ENCODE measurements around the gene MS4A15. TPM values are rescaled to one million over a fixed set of nuclear protein-coding genes. Genes with fewer than 3 reads are reported as not detected.

MS4A15 gene
- total and polyA plus RNA-seq, 7 experiments from 2014 or later: not detected

DNA sequence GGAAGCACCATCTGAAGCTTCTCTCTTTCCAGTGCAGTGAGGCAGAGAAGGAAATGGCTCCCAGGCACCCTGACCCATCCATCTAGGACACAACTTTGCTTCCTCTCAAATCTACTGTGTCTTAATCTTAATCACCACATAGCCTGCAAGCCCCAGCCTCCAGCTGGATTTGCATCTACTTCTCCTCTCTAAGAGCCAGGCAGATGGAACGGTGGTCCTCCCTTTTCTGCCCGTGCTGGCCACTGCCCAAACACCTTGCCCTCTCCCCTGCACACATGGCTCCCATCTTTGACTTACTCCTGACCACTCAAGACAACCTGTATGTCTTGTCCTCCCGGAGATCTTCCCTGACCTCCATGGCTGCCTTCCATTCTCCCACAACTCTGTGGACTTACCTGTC is 35.9 kb downstream of the MS4A15 start:
- ChIA-PET POLR2A (no interaction called here), CTCF (no interaction called here)
- Mint-ChIP-seq H3K4me1 (no peaks in the 10 kb centered on the region), H3K4me3 (no peak overlapping the region), H3K9me3 (no peaks in the 10 kb centered on the region), H3K27ac (no peak overlapping the region), H3K36me3 (no peaks in the 10 kb centered on the region), H3K27me3 (no peaks in the 10 kb centered on the region)
- DNase-seq (no peak), ATAC-seq (no peak)
- Histone ChIP-seq H3K27ac (ENCODE audit: low read depth, low read length) (no peak overlapping the region), H3K36me3 (ENCODE audit: control insufficient read depth in 2 of 3, insufficient read depth in 3 of 3, low read length in 3 of 3) (no peaks in the 10 kb centered on the region), H3K4me1 (ENCODE audit: control insufficient read depth in 2 of 2, insufficient read depth in 2 of 2, low read length in 2 of 2) (no peaks in the 10 kb centered on the region), H3K27me3 (ENCODE audit: control insufficient read depth in 2 of 2, insufficient read depth in 2 of 2, low read length in 2 of 2) (no peaks in the 10 kb centered on the region), H3K9me3 (ENCODE audit: control insufficient read depth in 2 of 3, low read length in 3 of 3) (no peaks in the 10 kb centered on the region), H3K4me3 (ENCODE audit: low read length) (no peak overlapping the region)
- intact Hi-C loops (cut with micrococcal nuclease): no loop called here

DNA sequence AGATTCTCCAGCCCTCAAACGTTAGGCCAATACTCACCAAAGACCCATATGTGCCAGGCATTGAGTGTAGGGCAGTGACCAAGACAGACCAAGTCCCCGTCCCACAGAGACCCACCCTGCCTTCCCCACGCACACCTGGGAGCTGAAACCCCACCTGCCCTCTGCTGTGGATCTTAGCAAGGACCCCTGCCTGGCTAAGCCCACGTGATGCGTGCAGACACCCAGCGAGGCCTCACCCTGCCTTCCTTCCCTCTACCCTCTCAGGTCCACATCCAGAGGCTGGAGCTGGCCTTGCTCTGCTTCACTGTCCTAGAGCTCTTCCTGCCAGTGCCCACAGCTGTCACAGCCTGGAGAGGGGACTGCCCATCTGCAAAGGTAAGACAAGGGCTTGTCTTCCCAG is 38.6 kb downstream of the MS4A15 start:
- no peaks in the 10 kb centered on the region for H3K9me3 ChIP-seq (ENCODE audit: control insufficient read depth in 2 of 3, low read length in 3 of 3)
- CTCF ChIA-PET: interaction anchor here (0.6 kb wide), 1 partner anchor 41 kb away, joined by 3 read pairs; no protein-coding TSS in a partner anchor
- POLR2A ChIA-PET: no interaction called here
- Mint-ChIP-seq H3K4me3 (no peak overlapping the region), H3K27ac (peak overlapping the region in 1 of 9 donors; percentile 43), H3K27me3 (peaks cover 0 to 7% (median 4%) of the 10 kb centered on the region in 5 donors), H3K4me1 (no peaks in the 10 kb centered on the region), H3K9me3 (no peaks in the 10 kb centered on the region), H3K36me3 (no peaks in the 10 kb centered on the region)
- no peak for DNase-seq
- no peaks in the 10 kb centered on the region for H3K4me1 ChIP-seq (ENCODE audit: control insufficient read depth in 2 of 2, insufficient read depth in 2 of 2, low read length in 2 of 2)
- no peak overlapping the region for H3K27ac ChIP-seq (ENCODE audit: low read depth, low read length)
- intact Hi-C loops (cut with micrococcal nuclease): no loop called here
- H3K36me3 ChIP-seq (ENCODE audit: control insufficient read depth in 2 of 3, insufficient read depth in 3 of 3, low read length in 3 of 3): no peaks in the 10 kb centered on the region
- H3K4me3 ChIP-seq (ENCODE audit: low read length): no peak overlapping the region
- no peak for ATAC-seq
- H3K27me3 ChIP-seq (ENCODE audit: control insufficient read depth in 2 of 2, insufficient read depth in 2 of 2, low read length in 2 of 2): no peaks in the 10 kb centered on the region

DNA sequence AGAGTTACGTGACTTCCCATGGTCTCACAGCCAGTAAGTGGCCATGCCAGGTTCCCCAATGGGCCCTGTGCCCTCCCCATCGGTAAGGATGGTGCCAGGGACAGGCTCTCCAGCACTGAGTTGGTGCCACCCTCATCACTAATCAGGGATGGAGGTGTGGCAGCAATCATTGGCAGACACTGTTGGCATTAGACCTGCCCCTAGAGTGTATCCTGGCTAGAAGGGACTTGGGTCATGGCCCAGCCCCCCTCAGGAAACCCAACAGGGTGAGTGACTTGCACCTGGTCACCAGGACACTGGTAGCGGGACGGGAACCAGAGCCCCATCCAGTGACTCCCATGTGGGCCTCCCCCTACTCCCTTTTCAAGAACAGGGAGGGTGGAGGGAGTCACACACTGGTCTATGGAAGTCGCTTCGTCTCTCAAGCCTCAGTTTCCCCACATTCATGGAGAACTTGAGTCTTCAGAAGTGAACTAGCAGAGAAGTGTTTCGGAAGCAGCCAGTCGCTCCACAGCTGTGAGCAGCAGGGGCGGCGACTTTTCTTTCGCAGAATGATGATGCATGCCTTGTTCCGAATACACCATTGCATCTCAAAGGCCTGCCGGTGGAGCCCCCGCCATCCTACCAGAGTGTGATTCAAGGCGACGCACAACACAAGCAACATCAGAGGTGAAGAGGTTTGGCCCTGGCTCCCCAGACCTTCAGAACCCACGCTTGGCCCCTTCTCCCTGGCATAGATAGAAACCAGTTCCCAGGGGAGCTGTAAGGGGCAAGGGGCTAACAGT is 41.4 kb downstream of the MS4A15 start:
- Mint-ChIP-seq H3K4me3 (no peak overlapping the region), H3K9me3 (no peaks in the 10 kb centered on the region), H3K36me3 (no peaks in the 10 kb centered on the region), H3K27me3 (peaks cover 4 to 13% (median 6%) of the 10 kb centered on the region in 5 donors), H3K4me1 (no peaks in the 10 kb centered on the region), H3K27ac (no peak overlapping the region)
- Histone ChIP-seq H3K36me3 (ENCODE audit: control insufficient read depth in 2 of 3, insufficient read depth in 3 of 3, low read length in 3 of 3) (no peaks in the 10 kb centered on the region), H3K27ac (ENCODE audit: low read depth, low read length) (no peak overlapping the region), H3K4me1 (ENCODE audit: control insufficient read depth in 2 of 2, insufficient read depth in 2 of 2, low read length in 2 of 2) (no peaks in the 10 kb centered on the region), H3K27me3 (ENCODE audit: control insufficient read depth in 2 of 2, insufficient read depth in 2 of 2, low read length in 2 of 2) (no peaks in the 10 kb centered on the region), H3K4me3 (ENCODE audit: low read length) (no peak overlapping the region), H3K9me3 (ENCODE audit: control insufficient read depth in 2 of 3, low read length in 3 of 3) (no peaks in the 10 kb centered on the region)
- intact Hi-C loops (cut with micrococcal nuclease): no loop called here
- ChIA-PET POLR2A (no interaction called here), CTCF (no interaction called here)
- ATAC-seq (no peak), DNase-seq (no peak)

DNA sequence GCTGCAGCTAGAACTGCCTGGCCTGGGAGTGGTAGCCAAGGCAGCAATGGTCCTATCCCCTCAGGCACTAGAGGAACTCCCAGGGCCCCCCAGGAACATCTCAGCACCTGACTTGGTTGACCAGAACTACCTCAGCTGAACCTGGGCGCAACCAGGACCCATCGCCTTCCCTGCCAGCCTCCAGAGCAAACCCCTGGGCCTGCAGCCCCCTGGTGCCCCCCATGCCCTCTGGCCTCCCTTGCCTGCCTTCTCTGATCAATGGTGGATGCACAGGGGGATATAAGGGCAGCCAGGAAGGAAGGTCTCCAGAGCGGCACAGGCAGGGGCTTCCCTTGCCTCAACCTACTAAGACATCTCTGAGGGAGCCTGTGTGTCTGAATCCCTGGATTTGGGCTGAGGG is 42.0 kb downstream of the MS4A15 start:
- ATAC-seq (no peak), DNase-seq (no peak)
- H3K27me3 Mint-ChIP-seq: peaks cover 4 to 13% (median 6%) of the 10 kb centered on the region in 5 donors
- Histone ChIP-seq H3K27ac (ENCODE audit: low read depth, low read length) (no peak overlapping the region), H3K4me1 (ENCODE audit: control insufficient read depth in 2 of 2, insufficient read depth in 2 of 2, low read length in 2 of 2) (no peaks in the 10 kb centered on the region), H3K9me3 (ENCODE audit: control insufficient read depth in 2 of 3, low read length in 3 of 3) (no peaks in the 10 kb centered on the region), H3K36me3 (ENCODE audit: control insufficient read depth in 2 of 3, insufficient read depth in 3 of 3, low read length in 3 of 3) (no peaks in the 10 kb centered on the region), H3K27me3 (ENCODE audit: control insufficient read depth in 2 of 2, insufficient read depth in 2 of 2, low read length in 2 of 2) (no peaks in the 10 kb centered on the region), H3K4me3 (ENCODE audit: low read length) (no peak overlapping the region)
- no peak overlapping the region for H3K4me3 Mint-ChIP-seq
- no peaks in the 10 kb centered on the region for H3K4me1 Mint-ChIP-seq
- no peak overlapping the region for H3K27ac Mint-ChIP-seq
- ChIA-PET POLR2A (no interaction called here), CTCF (no interaction called here)
- no peaks in the 10 kb centered on the region for H3K9me3 Mint-ChIP-seq
- no peaks in the 10 kb centered on the region for H3K36me3 Mint-ChIP-seq
- intact Hi-C loops (cut with micrococcal nuclease): no loop called here

DNA sequence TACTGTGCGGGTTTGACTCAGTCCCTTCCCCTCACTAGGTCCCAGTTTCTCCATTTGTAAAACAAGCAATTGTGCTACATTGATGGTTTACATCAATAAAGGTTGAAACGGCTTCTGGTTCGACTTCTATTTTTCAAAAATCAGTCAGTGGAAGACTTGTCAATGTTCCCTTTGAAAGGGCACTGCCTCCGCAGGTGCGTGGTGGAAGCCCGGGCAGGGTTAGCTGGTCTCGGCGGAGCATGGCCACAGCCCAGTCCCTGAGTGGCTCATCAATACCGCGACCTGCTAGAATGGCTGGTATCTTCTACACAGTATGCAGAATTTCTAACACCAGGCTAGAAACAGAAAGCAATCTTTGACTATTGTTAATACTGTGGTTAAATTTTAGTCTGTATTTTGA is 44.5 kb downstream of the MS4A15 start:
- ATAC-seq (no peak), DNase-seq (no peak)
- Histone ChIP-seq H3K27ac (ENCODE audit: low read depth, low read length) (no peak overlapping the region), H3K4me1 (ENCODE audit: control insufficient read depth in 2 of 2, insufficient read depth in 2 of 2, low read length in 2 of 2) (no peaks in the 10 kb centered on the region), H3K9me3 (ENCODE audit: control insufficient read depth in 2 of 3, low read length in 3 of 3) (no peaks in the 10 kb centered on the region), H3K36me3 (ENCODE audit: control insufficient read depth in 2 of 3, insufficient read depth in 3 of 3, low read length in 3 of 3) (no peaks in the 10 kb centered on the region), H3K27me3 (ENCODE audit: control insufficient read depth in 2 of 2, insufficient read depth in 2 of 2, low read length in 2 of 2) (no peaks in the 10 kb centered on the region), H3K4me3 (ENCODE audit: low read length) (no peak overlapping the region)
- H3K27me3 Mint-ChIP-seq: peaks cover 4 to 23% (median 6%) of the 10 kb centered on the region in 5 donors
- intact Hi-C loops (cut with micrococcal nuclease): no loop called here
- H3K9me3 Mint-ChIP-seq: no peaks in the 10 kb centered on the region
- peaks cover 0 to 3% (median 0%) of the 10 kb centered on the region in 7 donors for H3K4me1 Mint-ChIP-seq
- H3K36me3 Mint-ChIP-seq: no peaks in the 10 kb centered on the region
- ChIA-PET POLR2A (interaction anchor here (0.7 kb wide), 1 partner anchor 837 kb away, joined by 4 read pairs; no protein-coding TSS in a partner anchor), CTCF (no interaction called here)
- no peak overlapping the region for H3K27ac Mint-ChIP-seq
- H3K4me3 Mint-ChIP-seq: no peak overlapping the region

DNA sequence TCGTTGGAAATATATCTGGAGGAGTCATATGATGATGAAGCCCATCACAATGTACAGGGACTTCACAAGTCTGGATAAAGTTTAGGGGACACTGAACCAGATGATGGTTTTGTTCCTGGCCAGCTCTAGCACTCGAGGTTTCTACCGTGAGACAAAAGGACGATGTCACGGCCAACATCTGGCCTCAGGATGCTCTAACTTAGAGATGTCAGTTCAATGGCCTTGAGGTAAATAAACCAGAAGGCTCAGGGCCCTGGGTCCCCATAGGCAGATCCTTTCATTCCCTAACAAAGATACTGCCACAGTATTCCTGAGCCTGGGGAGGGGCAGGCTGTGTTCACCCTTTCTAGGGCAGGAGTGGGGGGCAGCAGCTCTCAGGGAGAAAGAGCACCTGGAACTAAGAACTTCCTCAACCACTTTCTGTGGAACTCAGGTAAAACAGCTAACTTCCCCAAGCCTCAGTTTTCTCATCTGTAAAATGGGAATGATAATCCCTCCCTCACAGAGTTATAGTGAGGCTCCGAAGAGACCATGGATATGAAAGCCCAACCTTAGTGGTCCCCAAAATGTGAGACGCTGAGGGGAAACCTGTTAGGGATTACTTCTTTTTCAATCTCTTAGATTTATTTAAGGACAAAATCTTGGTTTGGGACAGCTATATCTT is 46.7 kb downstream of the MS4A15 start:
- no peak for DNase-seq
- Mint-ChIP-seq H3K27ac (no peak overlapping the region), H3K4me3 (no peak overlapping the region), H3K27me3 (peaks cover 4 to 24% (median 6%) of the 10 kb centered on the region in 5 donors), H3K9me3 (no peaks in the 10 kb centered on the region), H3K36me3 (no peaks in the 10 kb centered on the region), H3K4me1 (peaks cover 0 to 3% (median 0%) of the 10 kb centered on the region in 7 donors)
- CTCF ChIA-PET: no interaction called here
- no peaks in the 10 kb centered on the region for H3K9me3 ChIP-seq (ENCODE audit: control insufficient read depth in 2 of 3, low read length in 3 of 3)
- intact Hi-C loops (cut with micrococcal nuclease): no loop called here
- ATAC-seq: no peak
- H3K27ac ChIP-seq (ENCODE audit: low read depth, low read length): no peak overlapping the region
- no peak overlapping the region for H3K4me3 ChIP-seq (ENCODE audit: low read length)
- POLR2A ChIA-PET: no interaction called here
- H3K36me3 ChIP-seq (ENCODE audit: control insufficient read depth in 2 of 3, insufficient read depth in 3 of 3, low read length in 3 of 3): no peaks in the 10 kb centered on the region
- H3K4me1 ChIP-seq (ENCODE audit: control insufficient read depth in 2 of 2, insufficient read depth in 2 of 2, low read length in 2 of 2): no peaks in the 10 kb centered on the region
- no peaks in the 10 kb centered on the region for H3K27me3 ChIP-seq (ENCODE audit: control insufficient read depth in 2 of 2, insufficient read depth in 2 of 2, low read length in 2 of 2)

DNA sequence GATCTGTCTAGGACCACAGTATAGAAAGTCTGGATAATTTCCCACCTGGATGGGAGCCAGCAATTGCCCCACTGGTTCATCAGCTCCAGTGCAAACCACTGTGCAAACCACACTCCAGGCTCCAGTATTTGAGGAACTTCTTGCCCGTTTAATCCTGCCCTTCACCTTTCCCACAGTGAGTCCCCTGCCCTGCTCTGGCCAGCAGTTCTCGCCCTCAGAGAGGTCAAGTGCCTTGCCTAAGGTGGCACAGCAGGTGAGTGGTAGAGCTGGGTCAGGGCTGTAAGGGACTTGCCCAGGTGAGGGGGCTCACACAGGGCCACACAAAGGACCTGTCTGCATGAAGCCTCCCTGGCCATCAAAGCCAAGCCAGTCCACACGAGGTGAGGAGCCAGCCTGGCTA is 52.6 kb downstream of the MS4A15 start:
- DNase-seq: no peak
- intact Hi-C loops (cut with micrococcal nuclease): no loop called here

More for the DNA sequence above, 52.6 kb downstream of the MS4A15 start:
- H3K27me3 Mint-ChIP-seq: peaks cover 0 to 15% (median 0%) of the 10 kb centered on the region in 5 donors
- no peak overlapping the region for H3K27ac Mint-ChIP-seq
- H3K4me3 Mint-ChIP-seq: no peak overlapping the region
- ATAC-seq: no peak
- H3K4me1 Mint-ChIP-seq: peaks cover 0 to 10% (median 0%) of the 10 kb centered on the region in 7 donors
- ChIA-PET CTCF (no interaction called here), POLR2A (no interaction called here)
- Histone ChIP-seq H3K36me3 (ENCODE audit: control insufficient read depth in 2 of 3, insufficient read depth in 3 of 3, low read length in 3 of 3) (no peaks in the 10 kb centered on the region), H3K4me3 (ENCODE audit: low read length) (no peak overlapping the region), H3K9me3 (ENCODE audit: control insufficient read depth in 2 of 3, low read length in 3 of 3) (no peaks in the 10 kb centered on the region), H3K4me1 (ENCODE audit: control insufficient read depth in 2 of 2, insufficient read depth in 2 of 2, low read length in 2 of 2) (no peaks in the 10 kb centered on the region), H3K27ac (ENCODE audit: low read depth, low read length) (no peak overlapping the region), H3K27me3 (ENCODE audit: control insufficient read depth in 2 of 2, insufficient read depth in 2 of 2, low read length in 2 of 2) (no peaks in the 10 kb centered on the region)
- H3K9me3 Mint-ChIP-seq: peaks cover 0 to 5% (median 0%) of the 10 kb centered on the region in 11 donors
- no peaks in the 10 kb centered on the region for H3K36me3 Mint-ChIP-seq
